ENCODE measurements around the gene SELENOI. TPM values are rescaled to one million over a fixed set of nuclear protein-coding genes. Genes with fewer than 3 reads are reported as not detected.

SELENOI gene
- total and polyA plus RNA-seq, 2 donors (not counting 3 experiments of a cell fraction or from before 2014, with no cell fraction given) = 10.8 to 25.3 TPM

DNA sequence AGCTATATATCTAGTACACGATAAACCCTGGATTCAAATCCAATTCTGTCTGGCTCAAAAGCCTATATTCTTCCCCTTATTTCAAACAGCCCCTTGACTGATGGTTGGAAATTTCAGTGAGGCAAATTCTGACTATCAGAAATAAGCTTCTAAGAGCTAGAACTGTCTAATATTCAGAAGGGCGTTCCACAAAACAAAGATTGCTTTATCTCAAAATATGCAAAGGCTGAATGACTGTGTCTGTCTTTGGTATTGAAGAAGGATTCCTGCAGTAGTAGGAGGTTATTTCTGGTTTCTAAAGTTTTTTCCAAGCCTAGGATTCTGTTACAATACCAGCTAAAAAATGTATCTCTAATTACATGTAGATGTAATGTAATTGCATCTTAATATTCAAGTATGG lies 86.9 kb downstream of the SELENOI start:
- TF ChIP-seq EZH2 (IDR thresholded peaks at IDR 0.05; ENCODE audit: borderline replicate concordance, low read depth, low read length, severe bottlenecking) (no peak), MYC (IDR thresholded peaks at IDR 0.05; ENCODE audit: low read depth, low read length) (no peak), GATA2 (IDR thresholded peaks at IDR 0.05; ENCODE audit: insufficient read depth, insufficient read length, low read depth, low read length) (no peak), POLR2AphosphoS5 (IDR thresholded peaks at IDR 0.05; ENCODE audit: insufficient read depth, low read depth, low read length) (no peak), POLR2A (IDR thresholded peaks at IDR 0.05; ENCODE audit: low read depth, low read length) (no peak), FOS (IDR thresholded peaks at IDR 0.05; ENCODE audit: borderline replicate concordance, insufficient read depth, low read length) (no peak), JUN (IDR thresholded peaks at IDR 0.05; ENCODE audit: borderline replicate concordance, insufficient read depth, insufficient read length, low read depth) (no peak)
- TF ChIP-seq, protein P1, sequence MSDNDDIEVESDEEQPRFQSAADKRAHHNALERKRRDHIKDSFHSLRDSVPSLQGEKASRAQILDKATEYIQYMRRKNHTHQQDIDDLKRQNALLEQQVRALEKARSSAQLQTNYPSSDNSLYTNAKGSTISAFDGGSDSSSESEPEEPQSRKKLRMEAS (IDR thresholded peaks at IDR 0.05; ENCODE audit: insufficient read depth, insufficient read length) = no peak
- TF ChIP-seq, protein P2, sequence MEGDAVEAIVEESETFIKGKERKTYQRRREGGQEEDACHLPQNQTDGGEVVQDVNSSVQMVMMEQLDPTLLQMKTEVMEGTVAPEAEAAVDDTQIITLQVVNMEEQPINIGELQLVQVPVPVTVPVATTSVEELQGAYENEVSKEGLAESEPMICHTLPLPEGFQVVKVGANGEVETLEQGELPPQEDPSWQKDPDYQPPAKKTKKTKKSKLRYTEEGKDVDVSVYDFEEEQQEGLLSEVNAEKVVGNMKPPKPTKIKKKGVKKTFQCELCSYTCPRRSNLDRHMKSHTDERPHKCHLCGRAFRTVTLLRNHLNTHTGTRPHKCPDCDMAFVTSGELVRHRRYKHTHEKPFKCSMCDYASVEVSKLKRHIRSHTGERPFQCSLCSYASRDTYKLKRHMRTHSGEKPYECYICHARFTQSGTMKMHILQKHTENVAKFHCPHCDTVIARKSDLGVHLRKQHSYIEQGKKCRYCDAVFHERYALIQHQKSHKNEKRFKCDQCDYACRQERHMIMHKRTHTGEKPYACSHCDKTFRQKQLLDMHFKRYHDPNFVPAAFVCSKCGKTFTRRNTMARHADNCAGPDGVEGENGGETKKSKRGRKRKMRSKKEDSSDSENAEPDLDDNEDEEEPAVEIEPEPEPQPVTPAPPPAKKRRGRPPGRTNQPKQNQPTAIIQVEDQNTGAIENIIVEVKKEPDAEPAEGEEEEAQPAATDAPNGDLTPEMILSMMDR (IDR thresholded peaks at IDR 0.05; ENCODE audit: extremely low read depth in 1 of 2, insufficient read depth in 1 of 2, low read depth in 1 of 2, low read length in 2 of 2) = no peak
- intact Hi-C loops (cut with micrococcal nuclease) (no loop called here), dilution Hi-C loops (cut with MboI; ENCODE audit: extremely low pct_ligation_motif_present, low sequenced_read_pairs) (no loop called here)
- no peaks in the 10 kb centered on the region for H3K79me2 ChIP-seq (ENCODE audit: control insufficient read depth, insufficient read depth, low read length)
- no peak overlapping the region for H3K27ac ChIP-seq (ENCODE audit: insufficient read depth, low read depth, low read length)
- H2AFZ ChIP-seq (ENCODE audit: low read depth, low read length) = no peak overlapping the region
- H3K36me3 ChIP-seq (ENCODE audit: control insufficient read depth in 2 of 2, extremely low read depth in 1 of 2, insufficient read depth in 2 of 2, low read length in 2 of 2) = no peaks in the 10 kb centered on the region
- no peak overlapping the region for H3K9ac ChIP-seq (replicated peaks; ENCODE audit: extremely low read depth, insufficient read depth, low read length)
- no peaks in the 10 kb centered on the region for H3K9me1 ChIP-seq (replicated peaks; ENCODE audit: control insufficient read depth, extremely low read depth, insufficient read depth, low read length)
- peaks cover 7 to 10% of the 10 kb centered on the region in 2 experiments for H3K27me3 ChIP-seq (ENCODE audit: control insufficient read depth in 2 of 2, insufficient read depth in 2 of 2, low read length in 2 of 2)
- no peak overlapping the region for H3K4me2 ChIP-seq (ENCODE audit: insufficient read depth, low read length)
- no peaks in the 10 kb centered on the region for H3K4me1 ChIP-seq (ENCODE audit: control insufficient read depth, extremely low read depth, insufficient read depth, low read length)
- no TSS peak for BruUV-seq (replicated peaks)
- no peak for DNase-seq (ENCODE audit: low read depth, low spot score)
- ChIA-PET CTCF (no interaction called here), POLR2A (no interaction called here)
- no peaks in the 10 kb centered on the region for H3K9me3 ChIP-seq (replicated peaks; ENCODE audit: control insufficient read depth, insufficient read depth, low read length)
- no peak for FAIRE-seq
- no peak overlapping the region for H3K4me3 ChIP-seq (replicated peaks in 1 of 3; ENCODE audit: insufficient read depth in 1 of 3, low read depth in 1 of 3, low read length in 3 of 3)
- no peaks in the 10 kb centered on the region for H4K20me1 ChIP-seq (replicated peaks; ENCODE audit: control insufficient read depth, extremely low read depth, insufficient read depth, low read length)
